CD4-positive, alpha-beta T cell treated with Interleukin-15 for 1 hour (primary cell): ENCODE data around the gene SARS1.

Experiments
- DNase-seq: peaks from one replicate; pipeline ENCODE4 v3.0.0-alpha.2; 2020

The SARS1 gene

DNA sequence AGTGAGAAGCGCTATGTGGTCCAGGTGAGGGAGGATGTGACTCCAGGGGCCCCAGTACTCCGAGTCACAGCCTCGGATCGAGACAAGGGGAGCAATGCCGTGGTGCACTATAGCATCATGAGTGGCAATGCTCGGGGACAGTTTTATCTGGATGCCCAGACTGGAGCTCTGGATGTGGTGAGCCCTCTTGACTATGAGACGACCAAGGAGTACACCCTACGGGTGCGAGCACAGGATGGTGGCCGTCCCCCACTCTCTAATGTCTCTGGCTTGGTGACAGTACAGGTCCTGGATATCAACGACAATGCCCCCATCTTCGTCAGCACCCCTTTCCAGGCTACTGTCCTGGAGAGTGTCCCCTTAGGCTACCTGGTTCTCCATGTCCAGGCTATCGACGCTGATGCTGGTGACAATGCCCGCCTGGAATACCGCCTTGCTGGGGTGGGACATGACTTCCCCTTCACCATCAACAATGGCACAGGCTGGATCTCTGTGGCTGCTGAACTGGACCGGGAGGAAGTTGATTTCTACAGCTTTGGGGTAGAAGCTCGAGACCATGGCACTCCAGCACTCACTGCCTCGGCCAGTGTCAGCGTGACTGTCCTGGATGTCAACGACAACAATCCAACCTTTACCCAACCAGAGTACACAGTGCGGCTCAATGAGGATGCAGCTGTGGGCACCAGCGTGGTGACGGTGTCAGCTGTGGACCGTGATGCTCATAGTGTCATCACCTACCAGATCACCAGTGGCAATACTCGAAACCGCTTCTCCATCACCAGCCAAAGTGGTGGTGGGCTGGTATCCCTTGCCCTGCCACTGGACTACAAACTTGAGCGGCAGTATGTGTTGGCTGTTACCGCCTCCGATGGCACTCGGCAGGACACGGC, 37.8 kb downstream of the SARS1 start:
- DNase-seq: no peak

- DNase-seq: no peak
Measured at GRCh38 chr1:109252167-109252892, 38.6 kb downstream of the SARS1 start.

GRCh38 chr1:109252893-109253802, 39.4 kb downstream of the SARS1 start:
- DNase-seq: no peak

GRCh38 chr1:109253803-109254620, 40.3 kb downstream of the SARS1 start:
- no peak for DNase-seq

DNA sequence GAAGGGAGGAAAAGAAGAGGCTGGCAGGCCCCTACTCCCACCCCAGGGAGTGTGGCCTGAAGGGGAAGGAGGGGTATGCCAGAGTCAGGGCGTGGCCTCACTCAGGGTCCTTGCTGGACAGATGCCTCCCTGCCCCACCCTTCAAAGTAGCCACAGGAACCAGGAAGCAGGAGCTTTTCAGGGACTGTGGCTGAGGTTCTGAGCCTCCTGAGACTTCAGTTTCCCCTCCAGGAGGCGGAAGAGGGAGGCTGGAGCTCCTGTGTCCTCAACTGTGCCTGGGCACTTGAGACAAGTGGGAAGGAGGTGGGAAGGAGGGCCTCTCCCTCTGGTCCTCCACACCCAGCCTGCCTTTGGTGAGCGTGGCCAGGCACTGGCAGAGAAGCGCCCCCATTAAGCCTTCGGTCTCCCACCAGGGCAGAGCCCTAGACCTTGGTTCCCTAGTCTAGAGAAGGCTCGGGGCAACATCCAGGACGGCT, 40.9 kb downstream of the SARS1 start:
- DNase-seq: no peak

- DNase-seq: no peak
Measured at GRCh38 chr1:109255097-109255651, 41.5 kb downstream of the SARS1 start.

DNA sequence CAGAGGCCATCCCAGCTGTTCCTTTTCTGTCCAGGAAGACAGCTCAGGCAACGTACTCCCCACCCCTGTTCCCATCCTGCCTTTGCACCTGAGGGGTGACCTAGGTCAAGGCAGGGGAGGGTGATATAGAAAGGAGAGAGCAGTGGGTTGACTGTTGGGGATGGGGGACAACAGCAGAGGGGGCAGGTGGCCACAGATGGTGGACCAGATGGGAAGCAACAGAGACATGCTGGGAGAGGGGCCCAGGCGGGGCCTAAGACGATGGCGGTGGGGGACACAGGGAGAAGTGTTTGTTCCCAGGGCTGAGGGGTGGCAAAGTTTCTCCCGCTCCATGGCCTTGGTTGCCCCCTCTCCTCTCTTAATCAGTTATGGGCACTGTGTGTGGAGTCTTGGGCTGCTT, 42.0 kb downstream of the SARS1 start:
- no peak for DNase-seq

GRCh38 chr1:109256085-109256484, 42.4 kb downstream of the SARS1 start:
- DNase-seq: no peak

- DNase-seq: no peak
Measured at GRCh38 chr1:109256971-109257681, 43.4 kb downstream of the SARS1 start.

DNA sequence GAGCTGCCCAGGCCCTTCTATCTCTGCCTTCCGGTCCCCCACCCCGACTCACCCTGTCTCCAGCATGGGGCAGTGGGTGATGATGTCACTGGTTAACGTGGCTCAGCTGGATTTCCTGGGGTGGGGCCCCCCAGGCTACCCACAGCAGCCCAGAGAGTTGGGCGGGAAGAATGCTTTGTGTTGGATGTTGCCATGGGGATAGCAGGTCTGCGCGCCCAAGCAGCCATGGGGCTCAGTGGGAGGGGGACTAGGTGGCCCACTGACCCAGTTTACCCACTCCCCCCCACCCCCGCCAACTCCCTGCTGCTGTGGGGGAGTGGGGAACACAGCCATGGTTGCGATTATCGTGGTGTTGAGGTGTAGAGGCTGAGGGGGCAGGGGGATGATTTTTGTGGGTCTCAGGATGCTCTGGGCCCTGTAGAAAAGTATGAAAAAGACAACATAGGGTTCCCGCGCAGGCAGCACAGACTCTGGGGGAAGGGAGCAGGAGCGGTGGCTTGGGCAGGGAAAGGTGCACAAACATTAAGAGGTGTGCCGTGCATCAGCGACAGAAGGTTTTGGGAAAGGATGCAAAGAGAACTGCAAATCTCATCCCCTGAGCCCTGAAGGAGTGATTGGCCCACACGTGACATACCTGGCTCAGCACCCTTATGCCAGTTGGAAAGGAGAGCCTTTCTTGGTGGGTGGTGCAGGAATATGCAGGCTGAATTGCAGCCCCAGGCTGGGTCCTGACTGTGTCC, 44.1 kb downstream of the SARS1 start:
- no peak for DNase-seq

- no peak for DNase-seq
Measured at GRCh38 chr1:109258481-109259466, 45.1 kb downstream of the SARS1 start.

DNA sequence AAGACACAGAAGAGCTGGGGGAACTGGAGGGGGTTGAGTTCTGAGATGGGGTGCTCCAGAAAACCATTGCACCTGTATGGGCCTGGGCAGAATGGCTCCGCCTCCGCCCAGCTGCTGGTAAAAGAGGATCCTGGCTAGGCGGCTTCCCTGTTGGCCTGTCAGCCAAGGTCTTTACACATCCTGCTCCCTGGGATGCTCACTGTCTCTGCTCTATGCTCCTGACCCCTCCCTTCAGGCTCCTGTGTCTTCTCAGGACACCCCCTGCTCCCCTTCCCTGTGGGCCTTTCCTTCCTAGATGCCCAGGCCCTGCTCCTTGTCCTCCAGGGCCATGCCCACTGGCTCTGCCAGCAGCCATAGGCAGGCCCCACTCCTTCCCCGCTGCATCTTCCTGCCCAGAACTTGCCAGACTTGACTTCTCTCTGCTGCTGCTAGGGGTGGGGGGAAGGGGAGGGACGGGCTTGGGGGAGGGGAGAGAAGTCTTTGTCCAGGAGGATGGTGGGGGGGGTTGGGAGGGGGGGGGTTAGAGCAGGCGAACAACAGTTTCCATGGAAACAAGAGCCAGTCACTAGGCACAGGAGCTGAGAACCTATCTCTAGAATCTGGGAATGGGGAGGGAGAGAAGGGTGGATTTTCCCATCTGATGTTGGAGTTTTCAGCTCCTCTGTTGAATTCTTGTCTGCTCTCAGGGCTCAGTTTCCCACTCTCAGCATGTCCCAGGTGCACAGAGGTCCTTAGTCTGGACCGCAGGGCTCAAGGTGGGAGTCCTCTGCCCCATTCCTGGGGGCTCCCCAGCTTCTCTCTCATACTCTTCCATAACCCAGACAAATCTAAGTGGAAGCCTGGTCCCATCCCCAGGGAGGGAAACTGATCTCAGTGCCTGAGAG, 46.2 kb downstream of the SARS1 start:
- DNase-seq: no peak

DNA sequence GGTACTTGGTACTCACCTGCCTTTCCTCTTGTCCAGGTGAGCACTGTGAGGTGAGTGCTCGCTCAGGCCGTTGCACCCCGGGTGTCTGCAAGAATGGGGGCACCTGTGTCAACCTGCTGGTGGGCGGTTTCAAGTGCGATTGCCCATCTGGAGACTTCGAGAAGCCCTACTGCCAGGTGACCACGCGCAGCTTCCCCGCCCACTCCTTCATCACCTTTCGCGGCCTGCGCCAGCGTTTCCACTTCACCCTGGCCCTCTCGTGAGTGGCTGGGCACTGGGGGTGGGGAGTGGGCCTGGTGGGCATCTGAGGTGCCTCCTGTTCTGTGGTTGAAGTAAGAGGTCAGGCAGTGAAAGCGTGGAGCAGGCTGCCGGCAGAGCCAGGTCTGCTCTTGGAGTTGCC, 47.3 kb downstream of the SARS1 start:
- no peak for DNase-seq

DNA sequence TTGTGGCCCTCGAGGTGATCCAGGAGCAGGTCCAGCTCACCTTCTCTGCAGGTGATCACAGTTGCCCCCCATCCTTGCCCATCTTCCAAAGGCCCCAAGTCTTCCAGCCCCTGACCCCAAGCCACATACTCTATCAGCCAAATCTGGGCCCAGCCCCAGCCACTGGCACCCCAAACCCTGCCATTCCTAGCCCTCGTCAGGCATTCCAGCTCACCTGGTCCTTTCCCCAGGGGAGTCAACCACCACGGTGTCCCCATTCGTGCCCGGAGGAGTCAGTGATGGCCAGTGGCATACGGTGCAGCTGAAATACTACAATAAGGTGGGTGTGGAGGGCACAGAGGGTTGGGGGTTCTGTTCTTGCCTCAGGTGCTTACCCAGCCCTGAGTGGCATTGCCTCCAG, 47.9 kb downstream of the SARS1 start:
- DNase-seq: no peak

DNA sequence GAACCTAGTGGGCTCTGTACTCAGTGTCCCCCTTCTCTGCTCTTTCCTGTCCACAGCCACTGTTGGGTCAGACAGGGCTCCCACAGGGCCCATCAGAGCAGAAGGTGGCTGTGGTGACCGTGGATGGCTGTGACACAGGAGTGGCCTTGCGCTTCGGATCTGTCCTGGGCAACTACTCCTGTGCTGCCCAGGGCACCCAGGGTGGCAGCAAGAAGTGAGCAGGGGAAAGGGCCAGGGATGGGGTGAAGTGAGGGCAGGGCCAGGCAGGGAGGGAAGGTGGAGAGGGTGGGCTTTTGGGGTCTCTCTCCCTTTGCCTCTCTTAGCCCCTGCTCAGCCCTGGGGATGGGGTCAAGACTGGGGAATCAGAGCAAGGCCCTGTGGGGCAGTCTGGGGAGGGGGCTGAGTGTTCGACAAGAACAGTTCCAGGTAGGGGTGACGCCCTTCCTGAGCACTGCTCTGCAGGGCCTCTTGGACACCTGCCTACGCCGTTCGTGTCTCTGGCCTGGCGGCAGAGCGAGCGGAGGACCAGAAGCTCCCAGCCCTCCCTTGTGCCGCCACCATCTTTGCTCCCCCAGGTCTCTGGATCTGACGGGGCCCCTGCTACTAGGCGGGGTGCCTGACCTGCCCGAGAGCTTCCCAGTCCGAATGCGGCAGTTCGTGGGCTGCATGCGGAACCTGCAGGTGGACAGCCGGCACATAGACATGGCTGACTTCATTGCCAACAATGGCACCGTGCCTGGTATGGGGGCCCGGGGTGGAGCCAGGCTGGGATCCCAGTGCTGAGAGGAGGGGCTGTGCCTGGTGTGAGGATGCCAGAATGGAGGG, 48.7 kb downstream of the SARS1 start:
- no peak for DNase-seq

- no peak for DNase-seq
Measured at GRCh38 chr1:109263234-109263596, 49.5 kb downstream of the SARS1 start.
